HG02943 (cell line): ENCODE measurements around the gene PRB4.
"Not testable (repeated sequence)": the region's sequence is repeated elsewhere in the genome, so short reads cannot be mapped to it uniquely, and the experiment has no call there.

ENCODE experiments used
- ATAC-seq: cut with Tn5 transposase; IDR thresholded peaks from one replicate; pipeline ENCODE4 v1.9.1; 2021; ENCODE audit warnings: mild to moderate bottlenecking, low read depth, moderate library complexity; ENCODE audit not compliant: unreplicated experiment

PRB4 gene

GRCh38 chr12:11310336-11310735 lies at the start of gene PRB4:
Gene PRB4 (minus strand): TSS chr12:11310436. CDS start chr12:11310398, 38 bp downstream.
- ATAC-seq, result no peak

- ATAC-seq, result not testable (repeated sequence)
Observed at GRCh38 chr12:11351736-11352135, 41.5 kb upstream of the PRB4 start.

- no peak for ATAC-seq
Observed at GRCh38 chr12:11348439-11348838, 38.2 kb upstream of the PRB4 start.

- ATAC-seq, result no peak
Observed at GRCh38 chr12:11347810-11348209, 37.6 kb upstream of the PRB4 start.

- no peak for ATAC-seq
Observed at GRCh38 chr12:11344500-11344899, 34.3 kb upstream of the PRB4 start.

GRCh38 chr12:11324426-11324825 lies 14.2 kb upstream of the PRB4 start:
- ATAC-seq, result no peak

- no peak for ATAC-seq
Observed at GRCh38 chr12:11321980-11322379, 11.7 kb upstream of the PRB4 start.

- ATAC-seq, result no peak
Observed at GRCh38 chr12:11307143-11307542, 3.1 kb downstream of the PRB4 start.

- no peak for ATAC-seq
Observed at GRCh38 chr12:11273449-11273848, 36.8 kb downstream of the PRB4 start.

- ATAC-seq, result no peak
Observed at GRCh38 chr12:11269607-11270006, 40.6 kb downstream of the PRB4 start, which contains the start of gene PRB3. Gene PRB3 (minus strand): TSS chr12:11269707. CDS start chr12:11269669, 38 bp downstream.

- ATAC-seq, result no peak
Observed at GRCh38 chr12:11264501-11264900, 45.7 kb downstream of the PRB4 start.
